ENCODE measurements around the gene PRKAG1.

The PRKAG1 gene

DNA sequence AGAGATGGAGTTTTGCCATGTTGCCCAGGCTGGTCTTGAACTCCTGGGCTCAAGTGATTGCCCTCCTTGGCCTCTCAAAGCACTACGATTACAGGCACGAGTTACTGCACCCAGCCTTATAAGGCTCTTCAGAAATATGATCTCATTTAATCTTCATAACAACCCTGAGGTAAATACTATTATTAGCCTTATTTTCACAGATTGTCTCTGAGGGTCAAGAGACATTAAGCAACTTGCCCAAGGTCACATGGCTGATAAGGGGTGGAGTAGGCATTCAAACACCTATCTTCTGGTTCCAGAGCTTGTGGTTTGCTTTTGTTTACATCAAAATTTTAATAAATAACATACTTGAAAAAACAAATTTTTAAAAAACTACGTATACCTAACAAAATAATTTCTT lies 5.1 kb downstream of the PRKAG1 start:
- ChIA-PET CTCF (interaction anchor here (0.8 to 14.3 kb wide), 5 partner anchors 10 to 45 kb away, joined by 3 to 253 read pairs (median 5); partner anchors contain the start of gene DDN), POLR2A (no interaction called here)
- TF ChIP-seq, protein P1, sequence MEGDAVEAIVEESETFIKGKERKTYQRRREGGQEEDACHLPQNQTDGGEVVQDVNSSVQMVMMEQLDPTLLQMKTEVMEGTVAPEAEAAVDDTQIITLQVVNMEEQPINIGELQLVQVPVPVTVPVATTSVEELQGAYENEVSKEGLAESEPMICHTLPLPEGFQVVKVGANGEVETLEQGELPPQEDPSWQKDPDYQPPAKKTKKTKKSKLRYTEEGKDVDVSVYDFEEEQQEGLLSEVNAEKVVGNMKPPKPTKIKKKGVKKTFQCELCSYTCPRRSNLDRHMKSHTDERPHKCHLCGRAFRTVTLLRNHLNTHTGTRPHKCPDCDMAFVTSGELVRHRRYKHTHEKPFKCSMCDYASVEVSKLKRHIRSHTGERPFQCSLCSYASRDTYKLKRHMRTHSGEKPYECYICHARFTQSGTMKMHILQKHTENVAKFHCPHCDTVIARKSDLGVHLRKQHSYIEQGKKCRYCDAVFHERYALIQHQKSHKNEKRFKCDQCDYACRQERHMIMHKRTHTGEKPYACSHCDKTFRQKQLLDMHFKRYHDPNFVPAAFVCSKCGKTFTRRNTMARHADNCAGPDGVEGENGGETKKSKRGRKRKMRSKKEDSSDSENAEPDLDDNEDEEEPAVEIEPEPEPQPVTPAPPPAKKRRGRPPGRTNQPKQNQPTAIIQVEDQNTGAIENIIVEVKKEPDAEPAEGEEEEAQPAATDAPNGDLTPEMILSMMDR (IDR thresholded peaks at IDR 0.05; ENCODE audit: control extremely low read depth, extremely low read depth, low read depth, missing control alignments): no peak
- DNase-seq (ENCODE audit: extremely low spot score): no peak

DNA sequence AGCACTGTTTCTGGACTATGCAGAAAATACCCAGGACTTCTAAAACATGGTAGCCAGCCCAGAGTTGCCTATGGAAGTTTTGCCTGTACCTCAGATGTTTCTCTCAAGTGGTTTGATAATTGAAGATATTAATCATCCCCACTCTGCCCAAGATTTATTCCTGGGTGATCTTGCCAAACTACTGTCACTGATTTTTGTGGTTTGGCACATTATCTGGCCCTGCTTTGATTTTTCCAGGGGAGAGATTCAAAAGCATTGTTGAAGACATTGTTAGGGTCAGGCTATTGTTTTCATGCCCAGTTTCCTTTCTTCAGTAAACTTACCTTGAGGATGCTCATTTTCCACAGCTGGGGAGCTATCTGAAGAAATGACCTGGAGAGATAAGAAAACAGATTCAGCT lies 5.8 kb downstream of the PRKAG1 start:
- CTCF ChIA-PET: interaction anchor here (0.6 to 14.3 kb wide), 4 partner anchors 10 to 75 kb away, joined by 3 to 253 read pairs (median 4); partner anchors contain the start of gene DDN
- POLR2A ChIA-PET: no interaction called here
- DNase-seq (ENCODE audit: extremely low spot score): no peak
- TF ChIP-seq, protein P1 (IDR thresholded peaks at IDR 0.05; ENCODE audit: control extremely low read depth, extremely low read depth, low read depth, missing control alignments): no peak

DNA sequence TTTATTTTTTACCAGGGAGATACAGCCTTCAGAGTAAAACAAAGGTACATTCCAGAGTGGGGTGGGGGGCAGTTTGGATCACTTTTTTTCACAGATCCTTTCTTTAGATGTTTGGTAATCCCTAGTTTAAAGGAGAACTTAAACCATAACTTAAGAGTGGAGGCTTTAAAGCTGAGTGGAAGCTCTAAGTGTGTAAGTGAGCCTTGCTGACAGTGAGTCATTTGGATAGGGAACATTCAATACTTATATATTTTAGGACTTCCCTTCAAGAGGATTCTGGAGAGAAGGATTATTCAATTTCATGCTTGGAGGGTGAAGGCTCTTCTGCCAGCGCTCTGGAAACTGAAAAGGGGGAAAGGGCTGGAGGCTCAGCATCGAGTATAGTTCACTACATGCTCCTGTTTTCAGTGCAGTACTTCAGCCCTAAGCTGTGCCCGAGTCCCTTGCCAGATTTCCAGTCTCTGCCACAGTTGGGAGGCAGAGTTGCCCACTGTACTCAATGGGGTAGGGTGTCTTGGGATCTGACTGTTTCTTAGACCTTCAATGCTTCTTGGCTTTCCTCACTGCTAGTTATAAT lies 8.4 kb downstream of the PRKAG1 start:
- DNase-seq (ENCODE audit: extremely low spot score): no peak
- ChIA-PET POLR2A (no interaction called here), CTCF (interaction anchor here (2.8 to 14.3 kb wide), 2 partner anchors 8 to 11 kb away, joined by 6 to 253 read pairs; partner anchors contain the start of genes DDN and PRKAG1)
- TF ChIP-seq, protein P1 (IDR thresholded peaks at IDR 0.05; ENCODE audit: control extremely low read depth, extremely low read depth, low read depth, missing control alignments): no peak

DNA sequence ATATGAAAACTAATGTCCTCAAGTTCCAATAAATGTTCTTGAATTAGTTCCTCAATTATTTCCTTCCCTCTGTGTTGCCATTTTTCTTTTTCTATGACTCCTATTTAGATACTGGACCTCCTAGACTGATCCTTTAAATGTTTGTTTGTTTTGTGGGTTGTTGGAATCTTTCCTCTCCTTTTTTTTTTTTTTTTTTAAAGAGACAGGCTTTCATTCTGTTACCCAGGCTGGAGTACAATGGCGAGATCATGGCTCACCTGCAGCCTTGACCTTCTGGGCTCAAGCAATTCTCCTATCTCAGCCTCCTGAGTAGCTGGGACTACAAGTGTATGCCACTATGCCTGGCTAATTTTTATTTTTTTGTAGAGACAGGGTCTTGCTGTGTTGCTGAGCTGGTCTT lies 9.6 kb downstream of the PRKAG1 start:
- DNase-seq (ENCODE audit: extremely low spot score): no peak
- TF ChIP-seq, protein P1 (IDR thresholded peaks at IDR 0.05; ENCODE audit: control extremely low read depth, extremely low read depth, low read depth, missing control alignments): no peak
- POLR2A ChIA-PET: no interaction called here
- CTCF ChIA-PET: interaction anchor here (1.5 to 14.3 kb wide), 4 partner anchors 9 to 31 kb away, joined by 5 to 253 read pairs (median 12); partner anchors contain the start of genes DDN, PRKAG1 and WNT1

DNA sequence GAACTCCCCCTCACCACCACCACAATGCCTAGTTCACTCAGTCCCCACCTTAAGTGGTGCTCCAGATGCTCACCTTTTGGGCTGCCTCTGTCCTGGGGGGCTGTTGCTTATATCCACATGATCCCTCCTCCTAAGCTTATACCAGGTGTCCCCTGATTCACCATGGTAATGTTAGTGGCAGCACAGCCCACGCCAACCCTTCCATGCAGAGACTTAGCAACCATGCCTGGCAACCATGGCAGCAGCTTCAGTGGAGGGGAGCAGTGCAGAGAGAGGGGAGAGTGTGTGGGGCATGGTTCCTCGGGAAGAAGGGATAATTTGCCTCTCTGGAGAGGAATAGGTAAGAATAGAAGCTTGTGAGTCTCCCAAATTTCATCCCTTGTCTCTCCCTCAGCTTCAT lies 18.2 kb downstream of the PRKAG1 start:
- no peak for DNase-seq (ENCODE audit: extremely low spot score)
- CTCF ChIA-PET: interaction anchor here (1.0 to 17.5 kb wide), 11 partner anchors 10 to 147 kb away, joined by 3 to 417 read pairs (median 6); partner anchors contain the start of genes PRKAG1, WNT1 and WNT10B
- TF ChIP-seq, protein P1 (IDR thresholded peaks at IDR 0.05; ENCODE audit: control extremely low read depth, extremely low read depth, low read depth, missing control alignments): no peak
- POLR2A ChIA-PET: interaction anchor here (0.6 to 1.3 kb wide), 3 partner anchors 18 to 73 kb away, joined by 3 to 7 read pairs (median 4); partner anchors contain the start of gene PRKAG1

DNA sequence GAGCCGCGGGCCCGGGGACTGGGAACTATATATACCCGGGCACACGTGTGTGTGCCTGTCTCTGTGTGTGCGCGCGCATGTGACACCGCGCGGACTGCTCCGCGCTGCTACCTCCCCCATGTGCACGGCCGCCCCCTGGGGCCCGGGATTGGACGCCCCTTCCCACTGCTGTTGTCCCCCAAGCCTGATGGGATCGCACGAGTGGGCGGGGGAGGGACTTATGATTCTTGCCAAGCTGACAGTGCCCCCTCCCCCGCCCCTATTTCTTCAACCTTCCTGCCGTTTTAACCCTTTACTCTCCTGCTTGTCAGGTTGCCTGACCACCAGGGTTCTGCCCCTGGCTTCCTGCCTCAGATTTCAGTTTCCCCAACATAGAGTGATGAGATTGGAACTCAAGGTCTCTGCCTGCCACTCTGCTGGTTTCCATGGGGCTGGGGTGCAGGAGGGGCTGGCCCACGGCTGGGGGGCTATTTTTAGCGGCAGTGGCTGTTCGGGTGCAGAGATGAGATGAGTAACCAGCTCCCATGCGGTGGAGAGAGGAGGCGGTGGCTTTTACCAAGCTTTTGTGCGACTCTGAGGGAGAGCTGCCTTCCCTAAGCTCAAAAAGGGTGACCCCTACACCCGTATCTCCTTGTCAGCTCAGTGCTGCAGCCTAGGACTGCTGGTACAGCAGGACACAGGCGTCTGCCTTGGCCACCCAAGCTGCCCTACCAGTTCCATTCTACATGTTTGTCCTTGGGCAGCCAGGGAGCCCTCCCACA lies 19.0 kb downstream of the PRKAG1 start, which contains the start of gene DDN:
Gene DDN (minus strand): TSS at position 5 of the 761 bp plus-strand sequence. CDS start 88 bp downstream, outside the sequence.
- POLR2A ChIA-PET: interaction anchor here (0.6 to 1.6 kb wide), 3 partner anchors 19 to 134 kb away, joined by 3 to 4 read pairs (median 3); partner anchors contain the start of genes PRKAG1 and RND1
- CTCF ChIA-PET: interaction anchor here (1.0 to 17.5 kb wide), 12 partner anchors 12 to 146 kb away, joined by 3 to 417 read pairs (median 6); partner anchors contain the start of genes PRKAG1, WNT1 and WNT10B
- peak; percentile 81 for DNase-seq (ENCODE audit: extremely low spot score)
- TF ChIP-seq, protein P1 (IDR thresholded peaks at IDR 0.05; ENCODE audit: control extremely low read depth, extremely low read depth, low read depth, missing control alignments): no peak

Data from GM10248 (cell line).